T-helper 9 cell (primary cell): Measurements from ENCODE around the gene PAN3.
"Not testable (repeated sequence)": the region's sequence is repeated elsewhere in the genome, so short reads cannot be mapped to it uniquely, and the experiment has no call there.

Experiments
- DNase-seq: peaks from one replicate; pipeline ENCODE4 v3.0.0-alpha.2; 2020
- total RNA-seq, 2 donors: gene quantifications; one replicate each; lab custom pipeline; 2026; lab: John Stamatoyannopoulos, UW

PAN3 gene
- 91.6 to 107 reads per million in 2 donors for total RNA-seq

GRCh38 chr13:28138012-28138755, at the start of gene PAN3:
PAN3 (plus strand) TSS chr13:28138545; CDS start chr13:28138658, 113 bp downstream.
- peak; percentile 86 for DNase-seq

- DNase-seq, result no peak
These were observed 49.3 kb upstream of the PAN3 start for GRCh38 chr13:28089065-28089464.

GRCh38 chr13:28092431-28092830, 45.9 kb upstream of the PAN3 start:
- no peak for DNase-seq

- no peak for DNase-seq
These were observed 44.5 kb upstream of the PAN3 start for GRCh38 chr13:28093881-28094280.

- DNase-seq, result no peak
These were observed 44.0 kb upstream of the PAN3 start for GRCh38 chr13:28094306-28094705.

- no peak for DNase-seq
These were observed 40.8 kb upstream of the PAN3 start for GRCh38 chr13:28097503-28097902.

GRCh38 chr13:28099396-28100149, 38.8 kb upstream of the PAN3 start:
- DNase-seq, result no peak

- DNase-seq, result no peak
These were observed 37.9 kb upstream of the PAN3 start, which contains the start of gene FLT3 for GRCh38 chr13:28100150-28101121. FLT3 (minus strand) TSS chr13:28100576; CDS start chr13:28100510, 66 bp downstream.

GRCh38 chr13:28101886-28102285, 36.5 kb upstream of the PAN3 start:
- DNase-seq, result not testable (repeated sequence)

- DNase-seq, result no peak
These were observed 31.4 kb upstream of the PAN3 start for GRCh38 chr13:28106976-28107375.

GRCh38 chr13:28110414-28110813, 27.9 kb upstream of the PAN3 start:
- no peak for DNase-seq

- DNase-seq, result no peak
These were observed 21.6 kb upstream of the PAN3 start for GRCh38 chr13:28116736-28117135.

GRCh38 chr13:28117689-28118377, 20.5 kb upstream of the PAN3 start:
- no peak for DNase-seq

GRCh38 chr13:28120317-28120716, 18.0 kb upstream of the PAN3 start:
- DNase-seq, result no peak

GRCh38 chr13:28121224-28121623, 17.1 kb upstream of the PAN3 start:
- DNase-seq, result no peak

GRCh38 chr13:28128030-28128429, 10.3 kb upstream of the PAN3 start:
- no peak for DNase-seq

- no peak for DNase-seq
These were observed 9.4 kb upstream of the PAN3 start for GRCh38 chr13:28128926-28129325.

GRCh38 chr13:28129911-28130693, 8.2 kb upstream of the PAN3 start:
- DNase-seq, result no peak

- DNase-seq, result no peak
These were observed 6.7 kb upstream of the PAN3 start for GRCh38 chr13:28131646-28132045.

GRCh38 chr13:28136916-28137315, 1.4 kb upstream of the PAN3 start:
- DNase-seq, result no peak

GRCh38 chr13:28137596-28137995, 749 bp upstream of the PAN3 start:
- DNase-seq, result no peak
